Stimulated activated CD4-positive, alpha-beta T cell treated with anti-CD3 and anti-CD28 coated beads, Interleukin-15, amount 100 ng/mL, for 24 hours (primary cell): Measurements from ENCODE around the gene CSNK1D.

Experiments used
- DNase-seq: peaks from one replicate; pipeline ENCODE4 v3.0.0-alpha.2; 2020

Gene CSNK1D

DNA sequence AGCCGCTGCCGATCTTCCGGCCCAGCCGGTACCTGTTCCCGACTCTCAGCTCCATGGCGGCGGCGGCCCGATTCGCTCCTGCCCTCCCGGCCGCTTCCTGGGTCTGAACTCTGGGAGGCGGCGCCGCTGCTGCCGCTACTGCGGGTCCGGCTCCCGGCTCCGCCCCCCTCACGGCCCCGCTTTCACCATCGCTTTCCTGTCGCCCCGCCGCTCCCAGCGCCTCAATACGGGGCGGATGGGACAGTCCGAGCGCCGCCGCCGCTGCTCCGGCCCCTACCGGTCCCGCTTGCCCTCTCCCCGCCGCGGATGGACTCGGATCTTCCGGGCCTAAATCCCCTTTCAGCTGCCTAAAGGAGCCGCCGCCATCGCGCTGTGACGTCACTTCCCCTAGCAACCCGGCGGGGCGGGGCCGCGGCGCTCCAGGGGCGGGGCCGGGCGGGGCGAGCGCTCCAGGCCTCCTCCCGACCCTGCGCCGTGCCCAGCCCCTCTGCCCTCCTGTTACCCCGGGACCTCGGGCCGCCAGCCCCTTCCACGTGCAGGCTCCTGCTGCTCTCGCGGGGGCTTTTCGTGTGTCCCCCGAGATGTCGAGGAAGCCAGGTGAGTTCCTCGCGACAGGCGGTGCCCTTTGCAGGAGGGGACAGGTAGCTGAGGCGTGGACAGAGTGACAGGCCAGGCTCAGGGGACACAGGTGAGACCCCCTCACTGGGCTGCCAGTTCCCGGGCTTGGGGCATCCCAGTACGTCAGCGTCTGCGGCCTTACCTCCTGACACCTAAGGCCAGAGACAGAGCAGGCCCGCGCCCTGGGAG, at the start of gene CSNK1D:
CSNK1D (minus strand) TSS at position 374 of the 807 bp plus-strand sequence; CDS start at position 55, 319 bp downstream.
- DNase-seq, result peak; percentile 95

DNA sequence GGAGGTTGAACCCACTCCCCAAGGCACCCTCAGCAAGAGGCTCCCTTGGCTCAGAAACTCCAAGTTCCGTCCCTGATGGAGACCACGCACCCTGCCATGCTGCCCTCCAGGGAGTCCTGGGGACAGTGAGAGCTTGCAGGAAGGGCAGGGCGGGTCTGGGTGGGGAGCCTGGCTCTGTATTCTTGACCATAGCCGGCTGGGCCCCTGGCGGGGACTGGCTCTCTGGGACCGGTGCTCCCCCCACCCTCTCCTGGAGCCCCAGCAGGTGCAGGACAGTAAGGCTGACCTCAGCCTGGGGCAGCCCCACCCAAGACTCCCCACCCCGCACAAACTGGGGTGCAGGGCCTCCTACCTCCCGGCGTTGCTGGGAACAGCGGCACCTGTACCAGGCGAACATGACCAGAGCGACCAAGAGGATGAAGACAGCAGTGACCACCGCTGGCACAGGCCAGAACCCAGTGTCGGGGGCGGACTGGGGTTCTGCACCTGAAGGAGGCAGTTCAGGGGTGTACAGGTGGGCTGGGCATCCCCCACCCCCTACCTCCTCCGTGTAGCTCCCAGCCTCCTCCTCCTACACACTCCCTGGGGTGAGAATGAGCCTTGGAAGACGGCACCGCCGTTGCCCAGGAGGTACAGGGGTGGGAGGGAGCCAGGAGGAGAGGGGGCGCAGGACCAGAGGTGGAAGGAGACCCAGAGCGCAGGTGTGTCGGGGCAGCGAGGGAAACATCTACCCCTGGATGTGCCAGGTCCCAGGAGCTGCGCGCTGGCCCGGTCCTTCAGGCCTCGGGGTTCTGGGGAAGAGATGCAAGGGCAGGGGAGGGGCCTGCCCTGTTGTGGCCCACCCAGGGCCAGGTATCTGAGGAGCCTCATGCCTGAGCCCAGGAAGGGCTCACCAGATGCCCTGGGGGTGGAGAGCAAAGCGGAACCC, 49.3 kb upstream of the CSNK1D start:
- no peak for DNase-seq

GRCh38 chr17:82321947-82322466, 48.5 kb upstream of the CSNK1D start:
- DNase-seq, result no peak

- DNase-seq, result peak; percentile 86
Observed at GRCh38 chr17:82320956-82321927, 47.7 kb upstream of the CSNK1D start.

DNA sequence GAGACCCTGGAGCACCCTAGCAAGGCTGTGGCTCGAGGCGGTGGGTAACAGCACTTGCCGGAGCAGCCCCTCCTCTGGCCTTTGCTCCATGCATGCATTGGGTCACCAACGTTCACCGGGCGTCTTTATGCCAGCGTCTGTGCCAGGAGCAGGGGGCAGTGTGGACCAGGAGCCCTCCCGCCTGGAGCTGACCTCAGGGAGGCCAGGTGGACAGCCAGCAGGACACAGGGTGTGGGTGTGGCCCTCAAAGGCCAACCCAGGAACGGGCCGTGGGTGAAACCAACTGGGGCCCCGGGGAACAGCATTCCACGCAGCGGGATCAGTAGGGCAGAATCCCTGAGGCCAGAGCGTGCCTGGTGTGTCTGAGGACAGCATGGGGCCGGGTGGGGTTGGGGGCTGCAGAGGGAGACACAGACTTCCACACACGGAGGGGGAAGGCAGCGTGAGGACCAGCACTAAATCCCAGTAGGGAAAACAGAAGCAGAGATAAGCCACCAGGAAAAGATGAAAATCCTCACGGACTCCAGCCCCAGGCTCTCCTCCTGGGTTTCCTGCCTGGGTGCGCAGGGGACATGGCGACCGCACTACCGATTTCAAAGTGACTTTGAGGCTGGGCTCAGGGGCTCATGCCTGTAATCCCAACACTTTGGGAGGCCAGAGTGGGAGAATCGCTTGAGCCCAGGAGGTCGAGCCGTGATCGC, 46.8 kb upstream of the CSNK1D start:
- DNase-seq, result no peak

- no peak for DNase-seq
Observed at GRCh38 chr17:82319619-82320062, 46.1 kb upstream of the CSNK1D start.

- DNase-seq, result no peak
Observed at GRCh38 chr17:82318772-82319606, 45.5 kb upstream of the CSNK1D start.

- no peak for DNase-seq
Observed at GRCh38 chr17:82318169-82318498, 44.6 kb upstream of the CSNK1D start.

DNA sequence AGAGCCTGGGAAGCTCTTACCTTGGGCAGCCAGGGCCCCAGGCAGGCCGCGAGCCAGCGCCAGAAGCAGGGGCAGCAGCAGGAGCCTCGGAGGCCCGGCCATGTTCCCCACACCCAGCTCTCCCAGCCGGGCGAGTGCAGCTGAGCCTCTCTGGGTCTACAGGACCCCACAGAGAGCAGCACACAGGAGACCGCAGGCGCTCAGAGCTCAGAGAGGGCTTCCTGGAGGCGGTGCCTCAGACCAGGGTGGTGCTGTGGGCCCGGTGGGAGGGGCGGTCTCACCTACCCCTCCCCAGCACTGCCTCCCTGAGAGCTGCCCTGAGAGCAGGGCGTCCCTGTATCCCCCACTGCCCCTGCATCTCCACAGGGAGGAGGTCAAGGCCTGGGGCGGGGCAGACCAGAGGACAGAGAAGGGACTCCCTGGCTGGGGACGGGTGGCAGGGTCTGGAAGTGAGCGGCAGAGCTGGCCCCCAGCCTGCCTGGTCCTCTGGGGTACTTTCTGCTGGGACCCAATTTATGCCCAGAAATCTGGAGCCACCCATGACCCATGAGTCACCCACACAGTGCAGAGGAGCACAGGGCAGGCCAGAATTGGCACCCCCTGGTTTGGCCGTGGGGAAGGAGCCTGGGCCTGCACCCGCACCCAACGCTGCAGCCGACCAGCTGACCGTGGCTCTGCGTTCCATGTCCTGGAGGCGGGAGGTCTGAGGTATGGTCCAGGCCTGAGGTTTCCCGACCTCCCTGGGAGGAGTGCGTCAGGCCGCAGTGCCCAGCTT, 44.1 kb upstream of the CSNK1D start, which contains the start of gene CD7:
CD7 (minus strand) TSS at position 215 of the 775 bp plus-strand sequence; CDS start at position 102, 113 bp downstream.
- peak; percentile 87 for DNase-seq

GRCh38 chr17:82316651-82317393, 43.3 kb upstream of the CSNK1D start:
- DNase-seq, result peak; percentile 53

GRCh38 chr17:82315703-82316358, 42.3 kb upstream of the CSNK1D start:
- DNase-seq, result peak; percentile 67

- DNase-seq, result no peak
Observed at GRCh38 chr17:82314727-82315605, 41.5 kb upstream of the CSNK1D start.

DNA sequence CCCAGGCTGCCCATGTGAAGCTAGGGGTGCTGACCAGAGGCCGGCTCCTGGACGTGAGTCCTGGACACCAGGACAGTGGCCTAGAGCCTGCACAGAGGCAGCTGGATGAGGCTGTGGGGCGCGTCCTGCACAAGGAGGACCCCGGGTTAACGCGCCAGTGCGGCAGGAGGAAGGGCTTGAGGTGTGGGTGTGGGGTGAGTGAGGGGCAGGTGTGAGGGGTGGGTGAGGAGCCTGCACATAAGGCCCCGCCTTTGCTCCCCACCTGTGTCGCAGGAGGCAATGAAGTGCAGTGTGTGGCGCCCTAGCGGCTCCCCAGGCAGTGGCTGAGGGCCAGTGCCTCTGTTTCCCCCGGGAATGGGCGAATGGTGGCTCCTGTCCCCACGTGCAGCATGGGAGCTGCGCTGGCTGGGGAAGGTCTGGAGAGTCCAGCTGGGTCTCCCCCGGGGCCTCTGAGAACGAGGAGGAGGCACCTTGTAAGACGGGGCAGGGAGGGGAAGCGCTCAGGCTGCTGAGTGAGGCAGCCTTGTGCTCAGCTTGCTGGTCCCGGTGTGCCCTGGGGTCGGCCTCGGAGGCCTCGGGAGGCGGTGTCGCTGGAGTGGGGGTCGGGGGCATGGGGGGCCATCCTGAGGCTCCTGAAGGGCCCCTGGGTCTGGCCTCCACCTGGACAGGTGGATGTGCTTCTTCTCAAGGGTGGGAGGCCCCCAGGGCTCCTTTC, 40.7 kb upstream of the CSNK1D start:
- no peak for DNase-seq

GRCh38 chr17:82313195-82314011, 39.9 kb upstream of the CSNK1D start:
- no peak for DNase-seq

- DNase-seq, result no peak
Observed at GRCh38 chr17:82311971-82312370, 38.5 kb upstream of the CSNK1D start.

DNA sequence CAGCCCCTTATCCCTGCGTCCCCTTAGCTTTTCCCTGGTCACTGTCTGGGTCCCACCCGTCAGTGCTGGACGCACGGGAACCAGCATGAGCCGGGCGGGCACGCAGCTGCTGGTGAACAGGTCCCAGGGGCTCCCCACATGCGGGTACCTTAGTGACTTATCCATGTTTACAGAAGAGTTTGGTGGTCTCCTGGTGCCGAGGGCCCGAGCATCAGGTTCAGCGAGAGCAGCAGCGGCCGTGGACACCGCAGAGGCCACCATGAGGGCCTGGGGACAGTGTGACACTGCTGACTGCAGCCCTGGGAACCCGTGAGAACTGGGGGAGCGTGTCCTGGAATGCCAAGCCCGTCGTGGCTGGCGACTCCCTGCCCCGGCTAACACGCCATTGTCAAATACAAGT, 37.4 kb upstream of the CSNK1D start:
- no peak for DNase-seq
